GM19099 (cell line): ENCODE results near the gene ZFHX3.

Experiments
- POLR2A ChIP-seq: IDR thresholded peaks from 3 replicates; pipeline ENCODE4 v1.6.1; 2011; ENCODE audit warnings: low read depth; ENCODE audit not compliant: insufficient read length; ENCODE audit errors: extremely low read depth

The ZFHX3 gene

DNA sequence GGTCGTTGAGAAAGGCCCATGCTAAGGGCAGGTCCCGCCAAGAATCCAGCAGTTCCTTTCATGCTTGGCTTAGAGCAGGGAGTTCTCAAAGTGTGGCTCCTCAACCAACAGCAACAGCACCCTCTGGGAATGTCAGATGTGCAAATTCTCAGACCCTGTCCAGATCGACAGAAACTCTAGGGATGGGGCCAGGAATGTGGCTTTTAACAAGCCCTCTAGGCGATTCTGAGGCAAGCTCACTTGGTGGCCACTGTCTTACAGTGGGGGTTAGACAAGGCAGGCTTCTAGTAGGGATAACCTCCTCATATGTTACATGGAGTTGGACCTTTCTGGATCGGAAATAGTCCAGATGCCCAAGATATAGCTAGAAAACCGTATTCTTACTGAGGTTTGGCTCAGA is 144.8 kb downstream of the ZFHX3 start:
- no peak for TF ChIP-seq POLR2A

DNA sequence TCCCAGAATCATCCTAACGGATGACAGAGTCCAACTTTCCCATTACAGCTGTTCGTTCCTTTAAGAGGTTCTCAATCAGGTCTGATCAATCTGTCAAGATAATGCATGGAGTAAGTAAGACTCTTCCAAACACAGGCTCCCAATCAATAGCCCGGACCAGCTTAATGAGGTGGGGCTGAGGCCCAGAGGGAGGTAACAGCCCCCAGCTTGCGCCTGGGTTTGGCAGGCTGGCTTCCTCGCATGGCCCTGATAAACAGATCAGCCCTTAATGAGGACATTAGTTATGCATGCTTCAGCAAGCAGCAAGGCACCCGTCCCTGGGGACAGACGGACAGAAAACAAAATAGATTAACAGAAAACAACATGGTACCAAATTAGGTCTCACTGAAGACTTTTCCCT is 145.7 kb downstream of the ZFHX3 start:
- no peak for TF ChIP-seq POLR2A

GRCh38 chr16:72901000-72901627 is 146.8 kb downstream of the ZFHX3 start:
- no peak for TF ChIP-seq POLR2A

- no peak for TF ChIP-seq POLR2A
These were observed 149.6 kb downstream of the ZFHX3 start for GRCh38 chr16:72898216-72898825.

DNA sequence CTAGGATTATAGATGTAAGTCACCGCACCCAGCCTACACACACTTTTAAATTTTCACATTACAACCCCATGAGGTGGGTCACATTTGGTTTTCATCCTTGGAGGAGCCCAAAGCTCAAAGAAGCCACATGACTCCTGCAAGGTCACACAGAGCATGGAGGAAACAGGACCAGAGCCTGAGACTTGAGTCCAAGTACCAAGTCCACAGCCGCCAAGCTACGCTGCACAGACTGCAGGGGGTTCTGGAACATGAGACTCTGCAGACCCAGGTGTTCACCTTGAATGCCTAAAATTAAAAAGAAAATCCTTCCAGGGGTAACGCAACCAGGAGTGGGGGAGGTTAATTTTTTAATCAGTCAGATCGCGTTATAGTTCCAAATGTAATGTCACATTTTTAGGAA is 150.2 kb downstream of the ZFHX3 start:
- no peak for TF ChIP-seq POLR2A

DNA sequence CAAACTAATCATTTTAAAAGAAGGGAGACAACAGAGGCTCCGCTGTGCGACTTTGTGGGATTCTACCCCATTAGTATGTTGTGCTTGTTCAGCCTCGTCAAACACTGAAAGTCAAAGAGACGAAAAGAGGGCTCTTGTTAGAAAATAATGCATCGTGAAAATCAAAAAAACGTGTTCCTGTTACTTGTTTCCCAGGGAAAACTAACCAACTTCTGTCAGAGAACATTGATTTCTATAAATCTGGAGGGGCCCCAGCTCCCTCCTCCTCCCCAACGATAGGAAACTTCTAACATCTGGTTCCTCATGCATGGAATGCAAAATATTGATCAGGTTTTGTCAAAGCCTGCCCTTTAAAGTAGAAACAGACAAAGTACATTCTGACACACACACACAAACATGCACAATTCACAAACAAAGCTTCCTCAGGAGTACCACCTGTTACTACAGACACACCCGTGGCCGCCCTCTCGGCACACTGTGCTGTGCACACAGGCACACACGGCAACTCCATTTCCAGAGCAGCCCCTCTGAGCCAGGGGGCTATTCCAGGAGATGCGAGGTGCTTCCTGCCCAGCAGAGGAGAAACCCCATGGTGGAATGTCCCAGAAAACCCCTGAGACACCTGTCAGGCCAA is 151.3 kb downstream of the ZFHX3 start:
- no peak for TF ChIP-seq POLR2A

DNA sequence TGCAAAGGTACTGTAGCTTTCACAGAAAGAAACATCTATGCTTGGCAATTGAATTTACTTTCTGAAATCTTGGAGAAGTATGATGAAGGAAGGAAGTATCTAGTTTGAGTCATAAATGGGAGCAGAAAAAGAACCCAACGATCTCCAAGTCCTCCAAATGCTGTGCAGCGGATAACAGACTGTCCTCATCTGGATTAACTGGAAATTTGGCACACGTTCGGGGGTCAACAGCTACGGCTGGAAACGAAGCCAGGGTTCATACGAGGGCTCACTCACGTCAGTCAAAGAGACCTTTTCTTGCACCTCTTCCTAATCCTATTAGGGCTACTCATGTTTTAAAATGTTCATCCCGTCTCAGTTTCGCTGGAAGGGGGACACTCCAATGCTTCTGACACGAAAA is 152.0 kb downstream of the ZFHX3 start:
- TF ChIP-seq POLR2A: no peak

GRCh38 chr16:72894293-72895151 is 153.4 kb downstream of the ZFHX3 start:
- TF ChIP-seq POLR2A: no peak

DNA sequence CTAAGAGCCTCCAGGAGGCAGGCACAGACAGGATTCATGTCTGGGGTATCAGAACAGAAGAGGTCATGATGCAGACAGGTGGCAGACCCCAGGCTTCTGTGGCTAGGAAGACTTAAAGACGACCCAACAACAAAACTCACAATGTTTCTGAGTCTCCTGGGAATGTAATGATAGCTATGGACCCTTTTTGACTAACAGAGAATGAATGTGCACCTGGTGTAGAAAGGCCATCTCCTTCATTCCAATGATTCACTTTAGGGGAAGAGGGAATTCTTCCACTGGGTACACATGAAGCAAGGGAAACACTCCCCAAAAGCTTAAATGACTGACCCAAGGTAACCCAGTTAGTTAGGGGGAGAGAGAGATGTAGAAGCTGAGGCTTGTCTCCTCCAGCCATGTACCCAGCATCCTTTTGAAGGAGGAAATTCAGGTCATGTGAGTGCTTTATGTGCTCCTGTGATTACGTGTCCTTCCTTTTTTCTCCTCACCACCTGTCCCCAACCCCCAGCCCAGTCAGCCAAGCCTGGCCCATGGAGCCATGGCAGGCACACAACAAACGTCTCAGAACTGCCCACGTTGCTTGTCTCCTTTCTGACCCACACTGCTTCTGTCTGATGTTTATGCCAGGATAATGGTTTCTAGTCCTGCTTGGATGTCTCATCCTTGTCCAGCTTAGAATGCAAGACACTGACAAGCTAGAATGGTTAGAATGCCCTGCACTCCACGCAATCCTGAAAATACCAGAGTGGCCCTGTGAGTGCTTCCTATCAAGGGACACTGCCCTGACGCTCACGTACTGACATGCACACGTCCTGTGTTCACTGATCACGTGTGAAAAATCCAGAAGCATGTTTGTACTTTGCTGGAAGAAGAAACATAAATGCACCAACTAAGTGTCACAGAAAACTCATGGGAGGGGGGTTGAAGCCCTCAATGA is 156.4 kb downstream of the ZFHX3 start:
- no peak for TF ChIP-seq POLR2A

DNA sequence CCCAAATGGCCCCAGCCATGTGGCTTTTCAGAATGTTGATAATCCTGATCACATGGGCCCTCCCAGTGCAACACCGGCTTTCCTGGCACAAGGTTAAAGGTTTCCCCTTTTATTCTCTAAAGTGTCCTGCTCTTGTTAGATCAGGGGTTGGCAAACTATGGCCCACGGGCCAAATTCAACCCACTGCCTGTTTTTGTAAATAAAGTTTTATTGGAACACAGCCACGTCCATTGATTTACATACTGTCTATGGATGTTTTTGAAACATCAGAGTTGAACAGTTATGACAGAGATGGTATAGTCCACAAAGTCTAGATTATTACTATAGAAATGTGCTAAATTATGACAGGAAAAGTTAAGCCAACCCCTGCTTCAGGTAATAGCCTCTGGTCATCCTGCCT is 157.3 kb downstream of the ZFHX3 start:
- TF ChIP-seq POLR2A: no peak

DNA sequence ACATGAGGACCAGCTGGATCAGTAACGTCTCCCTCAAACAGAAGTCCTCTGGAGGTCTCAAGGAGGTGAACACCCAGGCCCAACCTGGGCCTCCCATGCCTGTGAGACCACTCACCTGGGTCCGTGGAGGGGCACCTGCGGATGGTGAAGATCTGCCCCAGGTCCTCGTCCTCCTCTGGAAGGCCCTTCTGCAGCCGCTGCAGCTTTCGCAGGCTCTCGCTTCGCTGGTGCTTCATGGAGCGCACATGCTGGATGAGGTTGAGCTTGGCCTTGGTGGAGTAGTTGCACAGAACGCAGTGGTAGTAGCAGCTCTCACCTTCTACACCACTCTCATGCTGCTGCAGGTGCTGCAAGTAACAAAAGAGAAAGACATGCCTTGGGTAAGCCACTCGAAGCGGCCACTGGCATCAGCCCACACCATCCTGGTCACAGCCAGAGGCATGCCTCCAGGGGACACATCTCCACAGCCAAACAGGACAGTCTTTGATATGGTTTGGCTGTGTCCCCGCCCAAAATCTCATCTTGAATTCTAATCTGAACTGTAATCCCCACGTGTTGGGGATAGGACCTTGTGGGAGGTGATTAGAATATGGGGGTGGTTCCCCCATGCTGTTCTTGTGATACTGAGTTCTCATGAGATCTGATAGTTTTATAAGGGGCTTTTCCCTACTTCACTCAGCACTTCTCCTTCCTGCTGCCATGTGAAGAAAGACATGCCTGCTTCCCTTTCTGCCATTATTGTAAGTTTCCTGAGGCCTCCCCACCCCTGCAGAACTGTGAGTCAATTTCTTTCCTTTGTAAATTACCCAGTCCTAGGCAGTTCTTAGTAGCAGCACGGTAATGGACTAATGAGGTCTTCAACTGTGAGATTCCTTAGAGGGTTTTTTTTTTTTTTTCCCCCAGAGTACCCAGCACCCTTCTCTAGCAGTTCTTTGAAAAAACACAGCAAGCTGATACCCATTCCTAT is 158.0 kb downstream of the ZFHX3 start:
- no peak for TF ChIP-seq POLR2A

DNA sequence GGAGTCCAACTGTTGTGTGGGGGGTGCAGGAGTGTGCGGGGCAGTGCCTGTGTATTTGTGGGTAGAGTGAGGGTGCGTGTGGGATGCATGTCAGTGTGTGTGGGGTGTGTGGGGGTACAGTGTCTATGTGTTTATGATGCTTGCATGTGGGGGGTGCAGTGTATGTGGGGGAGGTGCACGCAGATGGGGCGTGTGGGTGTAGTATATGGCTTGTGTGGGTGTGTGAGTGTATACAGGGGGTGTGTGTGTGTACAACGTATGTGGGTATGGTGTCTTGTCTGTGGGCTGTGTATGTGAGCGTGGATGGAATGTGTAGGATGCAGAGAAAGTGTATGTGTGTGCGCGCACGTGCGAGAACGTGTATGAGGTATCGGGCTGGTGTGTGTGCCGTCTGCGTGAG is 160.4 kb downstream of the ZFHX3 start:
- no peak for TF ChIP-seq POLR2A

GRCh38 chr16:72886346-72886974 is 161.5 kb downstream of the ZFHX3 start:
- TF ChIP-seq POLR2A: no peak
